IMR-90 (cell line): Measurements from ENCODE around the gene NUP62CL.

Source experiments
- NFE2L2 ChIP-seq: fragments of 150-350 bp; IDR thresholded peaks from 2 replicates; pipeline ENCODE4 v1.6.1; 2016; ENCODE audit warnings: low read depth, mild to moderate bottlenecking, low read length
- POLR2A ChIP-seq: IDR thresholded peaks from 2 replicates; pipeline ENCODE4 v1.6.1; 2012; ENCODE audit warnings: mild to moderate bottlenecking, low read depth, low read length

- TF ChIP-seq NFE2L2: no peak
- no peak for TF ChIP-seq POLR2A
These were observed 8.9 kb downstream of the NUP62CL start for GRCh38 chrX:107197319-107197718.
